Ectodermal cell (in vitro differentiated cells): Measurements from ENCODE around the gene TRAF3IP3.

ENCODE experiments used
- H3K27ac ChIP-seq: 2 replicates; pipeline ENCODE4 v1.7.0; 2013; ENCODE audit warnings: mild to moderate bottlenecking, low read depth, low read length; ENCODE audit not compliant: insufficient read depth, poor library complexity, severe bottlenecking
- H3K27me3 ChIP-seq: 2 replicates; pipeline ENCODE4 v1.7.0; 2013; ENCODE audit warnings: mild to moderate bottlenecking, low read length; ENCODE audit not compliant: insufficient read depth, control insufficient read depth, poor library complexity, severe bottlenecking
- H3K36me3 ChIP-seq: one replicate; pipeline ENCODE4 v1.7.0; 2013; ENCODE audit warnings: low read length; ENCODE audit not compliant: control insufficient read depth, insufficient read depth
- H3K4me1 ChIP-seq: one replicate; pipeline ENCODE4 v1.7.0; 2013; ENCODE audit warnings: low read length; ENCODE audit not compliant: control insufficient read depth, insufficient read depth
- H3K4me3 ChIP-seq: 2 replicates; pipeline ENCODE4 v1.7.0; 2013; ENCODE audit warnings: low read depth, low read length, control low read depth; ENCODE audit not compliant: insufficient read depth
- H3K9me3 ChIP-seq: 2 replicates; pipeline ENCODE4 v1.7.0; 2013; ENCODE audit warnings: mild to moderate bottlenecking, low read length, moderate library complexity; ENCODE audit not compliant: control insufficient read depth
- WGBS, 2 experiments: methylation state at CpG; one replicate each; pipeline ENCODE4 v1.1.7; 2013; ENCODE audit warnings: missing lambda C conversion rate in 2 of 2; 5-methylcytosine and 5-hydroxymethylcytosine counted together

Gene TRAF3IP3

DNA sequence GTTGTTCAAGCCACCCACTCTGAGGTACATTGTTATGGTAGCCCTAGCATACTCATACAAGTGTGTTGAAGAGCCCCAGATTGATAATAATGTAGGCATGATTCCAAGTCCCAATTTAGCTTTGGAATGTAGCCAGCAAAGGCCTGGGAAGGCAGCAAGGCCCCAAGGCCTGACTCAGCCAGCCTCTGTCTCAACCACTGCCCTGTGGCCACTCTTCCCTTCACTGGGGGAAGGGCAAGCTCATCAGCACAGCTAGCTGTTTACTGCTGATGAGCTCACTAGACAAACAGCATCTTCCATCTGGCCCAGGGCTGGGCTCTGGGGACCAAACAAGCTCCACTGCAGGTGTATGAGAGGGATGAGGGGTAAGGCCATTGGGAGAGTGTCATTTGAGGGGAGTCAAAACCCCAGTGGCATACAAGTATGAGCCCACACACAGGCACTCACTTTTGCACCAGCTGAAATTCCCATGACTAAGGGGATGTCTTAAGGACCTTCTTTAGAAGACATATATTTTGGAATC lies 52.3 kb downstream of the TRAF3IP3 start:
- Histone ChIP-seq H3K4me1 (no peaks in the 10 kb centered on the region), H3K27me3 (peaks cover 29% of the 10 kb centered on the region), H3K27ac (no peak overlapping the region), H3K9me3 (no peaks in the 10 kb centered on the region), H3K4me3 (no peak overlapping the region), H3K36me3 (no peaks in the 10 kb centered on the region)

DNA sequence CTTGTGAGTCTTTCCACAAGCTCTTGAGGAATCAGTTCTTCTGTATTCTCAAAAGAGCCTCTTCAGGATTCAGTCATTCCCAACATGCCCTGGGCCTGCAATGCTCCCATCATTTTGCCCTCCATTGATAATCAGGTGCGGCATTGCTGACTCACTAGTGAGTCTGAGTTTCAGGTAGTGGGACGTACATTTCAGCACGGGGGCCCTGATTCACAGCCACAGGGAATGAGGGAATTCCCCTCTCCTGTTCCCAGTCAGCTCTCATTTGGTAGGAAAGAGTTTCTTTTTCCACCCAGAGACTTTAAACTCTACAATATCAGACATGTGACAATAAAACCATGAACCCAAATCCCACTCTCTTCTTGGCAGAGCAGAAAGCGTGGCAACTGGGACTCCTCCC lies 53.8 kb downstream of the TRAF3IP3 start:
- Histone ChIP-seq H3K27ac (no peak overlapping the region), H3K4me3 (no peak overlapping the region), H3K27me3 (peaks cover 15% of the 10 kb centered on the region), H3K36me3 (no peaks in the 10 kb centered on the region), H3K9me3 (no peaks in the 10 kb centered on the region), H3K4me1 (no peaks in the 10 kb centered on the region)
- WGBS, 2 experiments, result 94 to 97% methylated on average over 3 to 4 of the region's 4 CpGs

DNA sequence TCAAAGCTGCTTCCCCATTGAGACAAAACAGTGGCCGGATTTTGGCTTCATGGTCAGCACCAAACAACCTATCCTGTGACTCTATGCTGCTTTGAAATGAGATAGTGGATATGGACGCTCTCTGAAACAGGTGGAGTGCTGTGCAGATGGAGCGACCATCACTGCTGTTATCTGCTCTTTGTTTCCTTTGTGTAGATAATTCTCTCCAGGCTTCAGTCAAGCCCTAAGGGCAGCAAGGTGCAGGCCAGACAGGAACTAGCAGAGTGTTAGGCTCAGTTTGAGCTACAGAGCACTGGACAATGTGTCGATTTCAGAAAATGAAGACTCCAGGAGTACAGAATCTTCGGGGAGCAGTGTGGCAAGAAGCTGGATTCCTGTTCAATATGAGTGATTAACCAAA lies 54.9 kb downstream of the TRAF3IP3 start:
- 92 to 95% methylated on average over 5 of the region's 5 CpGs for WGBS, 2 experiments
- Histone ChIP-seq H3K4me3 (no peak overlapping the region), H3K27ac (no peak overlapping the region), H3K4me1 (no peaks in the 10 kb centered on the region), H3K9me3 (no peaks in the 10 kb centered on the region), H3K36me3 (no peaks in the 10 kb centered on the region), H3K27me3 (peaks cover 3% of the 10 kb centered on the region)

DNA sequence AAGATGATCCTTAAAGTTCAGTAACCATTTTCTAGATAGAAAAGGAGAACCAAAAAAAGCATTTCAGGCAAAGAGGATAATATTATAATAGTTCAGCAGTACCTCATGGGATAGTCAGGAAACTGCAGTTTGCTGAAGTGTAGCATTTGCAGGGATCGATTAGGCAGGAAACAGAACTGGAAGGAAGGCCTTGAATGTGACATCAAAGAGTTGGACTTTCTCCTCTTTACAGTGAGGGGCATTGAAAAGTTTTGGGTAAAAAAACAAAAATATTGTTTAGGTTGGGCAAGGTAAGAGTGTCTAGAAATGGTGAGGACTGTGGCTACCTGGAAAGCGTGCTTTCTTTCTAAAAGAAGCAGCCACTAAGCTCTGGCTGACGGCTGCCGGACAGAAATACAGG lies 58.0 kb downstream of the TRAF3IP3 start:
- no peaks in the 10 kb centered on the region for H3K4me1 ChIP-seq
- 96 to 98% methylated on average over 4 of the region's 4 CpGs for WGBS, 2 experiments
- no peaks in the 10 kb centered on the region for H3K36me3 ChIP-seq

DNA sequence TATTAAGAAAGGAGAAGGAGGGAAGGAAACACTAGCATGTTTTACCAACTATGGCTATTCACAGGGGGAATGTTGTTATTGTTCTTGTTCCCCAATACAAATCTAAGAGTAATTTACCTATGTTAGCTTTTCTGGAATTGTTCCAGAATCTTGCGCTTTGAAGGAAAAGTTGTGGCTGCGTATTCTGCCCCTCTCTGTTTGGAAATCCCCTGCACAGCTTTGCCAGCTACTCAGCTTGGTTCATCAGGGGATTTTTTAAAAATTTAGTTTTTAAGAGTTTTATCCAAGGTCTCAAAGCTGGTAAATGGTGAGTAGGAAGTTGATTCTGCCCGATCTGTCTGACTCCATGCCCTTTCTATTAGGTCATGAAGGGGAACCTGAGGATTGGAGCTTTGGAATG lies 59.6 kb downstream of the TRAF3IP3 start:
- H3K4me1 ChIP-seq, result no peaks in the 10 kb centered on the region
- H3K27me3 ChIP-seq, result peaks cover 12% of the 10 kb centered on the region
- H3K4me3 ChIP-seq, result no peak overlapping the region
- no peak overlapping the region for H3K27ac ChIP-seq
- WGBS, 2 experiments, result 95 to 97% methylated on average over 3 of the region's 3 CpGs
- no peaks in the 10 kb centered on the region for H3K9me3 ChIP-seq
- H3K36me3 ChIP-seq, result no peaks in the 10 kb centered on the region

More for the DNA sequence above, 58.0 kb downstream of the TRAF3IP3 start:
- H3K27me3 ChIP-seq, result peaks cover 9% of the 10 kb centered on the region
- H3K4me3 ChIP-seq, result no peak overlapping the region
- no peaks in the 10 kb centered on the region for H3K9me3 ChIP-seq
- H3K27ac ChIP-seq, result no peak overlapping the region

DNA sequence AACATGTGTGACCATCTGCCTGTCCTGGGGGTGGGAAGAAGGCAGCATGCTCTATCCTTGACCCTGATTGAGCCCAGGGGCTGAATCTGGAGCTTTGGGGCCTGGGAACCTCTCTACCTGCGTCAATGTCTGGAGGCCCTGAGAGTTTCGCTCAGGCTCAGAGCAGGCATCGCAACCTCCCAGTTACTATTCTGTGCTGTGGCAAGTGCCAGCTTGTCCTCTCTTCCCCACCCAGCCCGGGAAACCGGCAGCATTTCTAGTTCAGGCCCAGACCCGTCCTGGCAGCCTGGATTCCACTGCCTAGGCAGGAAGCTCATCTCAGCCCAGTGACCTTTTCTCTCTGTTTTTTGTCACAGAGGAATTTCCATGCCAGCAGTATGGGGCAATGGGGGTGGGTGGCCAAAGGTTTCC lies 60.1 kb downstream of the TRAF3IP3 start:
- Histone ChIP-seq H3K4me1 (no peaks in the 10 kb centered on the region), H3K9me3 (no peaks in the 10 kb centered on the region), H3K4me3 (no peak overlapping the region), H3K36me3 (no peaks in the 10 kb centered on the region), H3K27ac (no peak overlapping the region), H3K27me3 (peaks cover 15% of the 10 kb centered on the region)
- WGBS, 2 experiments, result 78 to 80% methylated on average over 6 of the region's 6 CpGs

DNA sequence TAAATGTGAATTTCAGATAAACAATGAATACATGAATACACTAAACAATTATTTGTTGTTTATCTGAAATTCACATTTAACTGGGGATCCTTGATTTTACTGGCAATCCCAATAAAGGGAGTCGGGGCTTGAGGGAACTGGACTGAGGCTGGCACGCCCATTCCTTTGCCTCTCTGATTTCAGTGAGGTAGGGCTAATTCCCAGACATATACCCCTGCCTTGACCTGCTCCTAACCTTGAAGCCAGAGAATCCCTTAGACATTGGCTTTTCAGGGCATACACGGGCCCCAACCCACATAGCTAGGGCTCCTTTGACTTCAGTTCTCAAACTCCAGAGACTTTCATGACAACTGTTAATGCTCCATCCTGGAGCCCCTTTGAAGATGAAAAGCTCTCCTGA lies 61.1 kb downstream of the TRAF3IP3 start:
- Histone ChIP-seq H3K36me3 (no peaks in the 10 kb centered on the region), H3K27ac (no peak overlapping the region), H3K4me1 (no peaks in the 10 kb centered on the region), H3K9me3 (no peaks in the 10 kb centered on the region), H3K27me3 (peaks cover 15% of the 10 kb centered on the region), H3K4me3 (no peak overlapping the region)
- WGBS, 2 experiments, result 61 to 65% methylated on average over 3 of the region's 3 CpGs

DNA sequence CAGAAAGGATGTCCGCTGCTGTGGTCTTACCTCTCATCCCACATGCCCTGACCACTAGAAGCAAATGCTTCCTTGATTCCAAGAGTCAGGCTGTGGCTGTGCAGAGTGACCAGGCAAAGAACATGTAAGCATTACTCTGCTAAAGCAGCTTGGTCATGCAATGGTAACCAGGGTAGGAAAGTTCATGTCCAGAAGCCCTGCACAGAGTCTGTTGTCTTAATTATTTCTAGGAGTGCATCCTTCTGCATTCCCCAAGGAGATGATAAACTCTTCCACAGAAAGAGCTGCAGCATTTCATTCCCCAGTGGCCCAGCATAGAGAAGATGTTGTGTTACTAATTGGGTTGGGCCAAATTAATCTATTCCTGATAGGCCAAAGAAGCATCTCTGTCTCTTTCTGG lies 61.8 kb downstream of the TRAF3IP3 start:
- Histone ChIP-seq H3K36me3 (no peaks in the 10 kb centered on the region), H3K27ac (no peak overlapping the region), H3K4me1 (no peaks in the 10 kb centered on the region), H3K9me3 (no peaks in the 10 kb centered on the region), H3K4me3 (no peak overlapping the region), H3K27me3 (peaks cover 20% of the 10 kb centered on the region)
- 96 to 98% methylated on average over 1 of the region's 1 CpG for WGBS, 2 experiments

DNA sequence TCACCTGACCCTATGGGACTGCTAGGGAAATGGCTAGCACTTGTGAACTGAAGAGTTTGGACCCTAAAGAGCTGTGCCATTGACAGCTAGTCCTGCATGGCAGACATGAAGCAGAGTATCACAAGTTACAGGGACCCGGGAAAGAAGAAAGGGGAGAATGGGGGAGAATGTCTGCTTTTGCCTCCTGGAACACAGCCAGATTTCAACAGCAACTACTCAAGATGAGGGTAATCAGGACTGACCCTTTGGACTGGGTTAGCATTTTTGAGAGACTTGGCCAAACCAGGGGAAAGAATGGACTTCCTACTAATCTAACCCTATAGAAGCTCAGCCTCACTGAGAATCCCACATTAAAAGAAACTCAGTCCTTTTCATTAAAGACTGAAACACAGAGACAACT lies 63.2 kb downstream of the TRAF3IP3 start:
- no peak overlapping the region for H3K4me3 ChIP-seq
- H3K27ac ChIP-seq, result no peak overlapping the region
- peaks cover 23% of the 10 kb centered on the region for H3K27me3 ChIP-seq
- H3K4me1 ChIP-seq, result no peaks in the 10 kb centered on the region
- H3K9me3 ChIP-seq, result no peaks in the 10 kb centered on the region
- WGBS, 2 experiments, result 0% methylated on average over 1 of the region's 1 CpG
- H3K36me3 ChIP-seq, result no peaks in the 10 kb centered on the region

DNA sequence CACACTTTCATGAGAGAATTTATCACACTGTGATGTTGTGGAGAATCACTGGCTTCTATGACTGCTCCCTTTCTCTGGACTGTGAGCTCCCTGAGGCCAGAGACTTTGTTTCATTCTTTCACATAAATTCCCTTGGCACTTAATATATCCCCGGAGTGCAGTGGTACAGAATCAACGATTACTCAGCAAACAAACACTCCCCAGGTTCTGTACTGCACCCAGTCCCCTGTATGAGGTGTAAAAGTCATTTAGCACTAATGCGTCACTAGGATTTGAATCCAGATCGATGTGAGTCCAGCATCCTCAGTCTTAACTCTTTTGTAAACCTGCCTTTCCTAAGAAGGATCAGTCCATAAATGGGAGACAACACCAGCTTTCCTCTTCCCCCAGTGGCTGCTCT lies 65.1 kb downstream of the TRAF3IP3 start:
- Histone ChIP-seq H3K9me3 (no peaks in the 10 kb centered on the region), H3K4me3 (no peak overlapping the region), H3K36me3 (no peaks in the 10 kb centered on the region), H3K27ac (no peak overlapping the region), H3K4me1 (no peaks in the 10 kb centered on the region), H3K27me3 (peaks cover 23% of the 10 kb centered on the region)
- 85 to 88% methylated on average over 4 of the region's 4 CpGs for WGBS, 2 experiments

DNA sequence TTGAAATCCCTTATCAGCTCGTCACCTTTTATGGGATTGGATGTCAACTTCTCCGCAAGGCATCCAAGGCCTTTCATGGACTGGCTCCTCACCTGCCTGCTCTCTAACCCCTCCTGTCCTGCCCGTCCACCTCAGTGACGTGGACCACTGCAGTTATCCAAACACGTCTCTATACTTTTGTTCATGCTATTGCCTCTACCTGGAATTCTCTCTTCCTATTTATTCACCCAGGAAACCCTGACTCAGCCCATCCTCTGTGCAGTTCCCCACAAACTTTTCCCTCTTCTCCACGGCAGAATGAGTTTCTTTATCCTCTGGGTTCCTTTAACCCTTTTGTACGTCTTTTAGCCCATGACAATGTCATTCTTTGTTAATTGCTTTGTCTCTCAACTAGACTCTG lies 66.9 kb downstream of the TRAF3IP3 start:
- Histone ChIP-seq H3K27me3 (peaks cover 20% of the 10 kb centered on the region), H3K9me3 (no peaks in the 10 kb centered on the region), H3K4me3 (no peak overlapping the region), H3K36me3 (no peaks in the 10 kb centered on the region), H3K4me1 (no peaks in the 10 kb centered on the region), H3K27ac (no peak overlapping the region)
- 76 to 79% methylated on average over 7 of the region's 7 CpGs for WGBS, 2 experiments
